Posterior cingulate gyrus (tissue), 11 donors: ENCODE measurements around the gene OR2A12.
"Not testable (repeated sequence)": the region's sequence is repeated elsewhere in the genome, so short reads cannot be mapped to it uniquely, and the experiment has no call there.

Experiments used
- DNase-seq, 10 donors: peaks; one replicate each; pipeline versions ENCODE4 v3.0.0 to v3.0.0-alpha.2; 2020 to 2021; ENCODE audit warnings: mixed read lengths in 3 of 10
- intact Hi-C: fragments of 100-400 bp; cut with DNase I; formaldehyde crosslinking; loops from one replicate; pipeline ENCODE4 v1.15.1; 2023

The OR2A12 gene

GRCh38 chr7:144113651-144114050, 27.6 kb downstream of the OR2A12 start:
- intact Hi-C loops: no loop called here
- DNase-seq: no peak

DNA sequence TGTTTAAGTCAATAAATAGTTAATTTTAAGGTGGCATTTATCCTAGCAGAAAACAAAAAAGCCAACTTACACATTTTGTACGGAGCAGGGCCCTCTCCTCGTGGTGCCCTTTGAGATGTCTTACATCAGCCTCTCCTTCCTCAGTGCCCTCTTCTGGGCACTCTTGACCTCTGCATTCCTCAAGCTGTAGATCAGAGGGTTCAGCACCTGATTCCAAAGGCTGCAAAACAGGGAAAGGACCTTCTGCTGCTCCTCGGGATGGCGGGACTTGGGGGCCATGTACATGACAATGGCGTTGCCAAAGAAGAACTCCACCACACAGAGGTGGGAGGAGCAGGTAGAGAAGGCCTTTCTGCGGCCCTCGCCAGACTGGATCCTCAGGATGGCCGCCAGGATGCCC, 32.3 kb downstream of the OR2A12 start:
- intact Hi-C loops: no loop called here
- no peak for DNase-seq

DNA sequence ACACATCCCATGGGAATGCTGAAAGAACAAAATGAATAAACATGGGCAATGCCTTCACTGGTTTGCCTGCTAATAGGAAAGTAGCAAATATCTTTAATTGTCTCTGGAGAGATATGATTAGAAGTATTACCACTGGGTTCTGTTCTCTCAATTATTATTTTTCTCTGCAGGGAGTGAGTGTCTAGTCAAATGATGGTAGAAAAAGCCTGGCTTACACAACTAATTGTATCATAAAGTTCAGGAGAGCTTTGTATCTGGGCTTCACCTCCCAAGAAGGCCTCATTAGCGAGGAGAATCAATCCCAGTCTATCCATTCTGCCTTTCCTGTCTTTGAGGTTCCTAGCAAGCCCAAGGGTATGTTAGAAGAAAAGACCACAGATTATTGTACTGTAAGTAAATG, 36.8 kb downstream of the OR2A12 start, which contains the start of gene OR2A14:
TSS of gene OR2A14 (plus strand) at position 301 of the 400 bp plus-strand sequence. CDS start 5,937 bp downstream, outside the sequence.
- intact Hi-C loops: no loop called here
- DNase-seq: no peak

- peak in 8 of 10 donors; percentile 42 to 91 (median 72) for DNase-seq
- intact Hi-C loops: no loop called here
Observed at GRCh38 chr7:144127714-144128334, 41.7 kb downstream of the OR2A12 start.

DNA sequence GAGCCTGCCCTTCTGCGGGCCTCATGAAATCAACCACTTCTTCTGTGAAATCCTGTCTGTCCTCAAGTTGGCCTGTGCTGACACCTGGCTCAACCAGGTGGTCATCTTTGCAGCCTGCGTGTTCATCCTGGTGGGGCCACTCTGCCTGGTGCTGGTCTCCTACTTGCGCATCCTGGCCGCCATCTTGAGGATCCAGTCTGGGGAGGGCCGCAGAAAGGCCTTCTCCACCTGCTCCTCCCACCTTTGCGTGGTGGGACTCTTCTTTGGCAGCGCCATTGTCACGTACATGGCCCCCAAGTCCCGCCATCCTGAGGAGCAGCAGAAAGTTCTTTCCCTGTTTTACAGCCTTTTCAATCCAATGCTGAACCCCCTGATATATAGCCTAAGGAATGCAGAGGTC, 43.5 kb downstream of the OR2A12 start:
- intact Hi-C loops, DNase-seq: not testable (repeated sequence)

DNA sequence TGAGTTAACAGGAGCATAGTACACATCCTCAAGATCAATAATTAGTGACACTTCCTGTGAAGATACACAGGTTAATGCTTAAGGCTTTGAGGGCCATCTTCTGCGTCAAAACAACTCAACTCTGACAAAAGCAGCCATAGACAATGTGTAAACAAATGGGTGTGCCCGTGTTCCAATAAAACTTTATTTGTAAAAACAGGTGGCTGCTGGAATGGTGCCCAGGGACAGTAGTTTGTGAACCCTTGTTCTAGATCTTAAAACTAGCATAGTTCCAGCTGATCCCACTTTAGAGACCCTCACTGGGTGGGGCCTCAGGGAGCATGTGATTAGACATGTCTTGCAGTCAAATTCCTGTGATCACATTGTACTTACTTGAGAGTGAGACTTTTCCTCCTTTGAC, 44.7 kb downstream of the OR2A12 start:
- DNase-seq: no peak

DNA sequence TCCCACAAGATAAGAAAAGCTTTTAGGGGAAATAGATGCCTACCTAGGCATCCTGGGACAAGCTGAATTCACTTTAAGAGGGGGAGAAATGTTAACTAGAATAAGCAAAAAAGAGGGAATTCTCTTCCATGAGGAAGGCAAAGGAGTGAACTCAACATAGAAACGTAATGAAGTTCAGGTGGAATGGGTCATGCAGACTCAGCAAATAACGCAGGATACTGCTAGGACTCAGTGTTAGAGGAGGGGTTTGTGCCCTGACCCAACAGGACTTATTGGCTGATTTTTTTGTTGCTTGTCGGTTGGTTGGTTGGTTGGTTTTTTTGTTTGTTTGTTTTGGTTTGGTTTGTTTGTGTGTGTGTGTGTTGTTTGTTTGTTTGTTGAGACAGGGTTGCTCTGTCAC, 46.2 kb downstream of the OR2A12 start:
- no peak for DNase-seq
- intact Hi-C loops: no loop called here

More for the DNA sequence above, 44.7 kb downstream of the OR2A12 start:
- intact Hi-C loops: no loop called here

DNA sequence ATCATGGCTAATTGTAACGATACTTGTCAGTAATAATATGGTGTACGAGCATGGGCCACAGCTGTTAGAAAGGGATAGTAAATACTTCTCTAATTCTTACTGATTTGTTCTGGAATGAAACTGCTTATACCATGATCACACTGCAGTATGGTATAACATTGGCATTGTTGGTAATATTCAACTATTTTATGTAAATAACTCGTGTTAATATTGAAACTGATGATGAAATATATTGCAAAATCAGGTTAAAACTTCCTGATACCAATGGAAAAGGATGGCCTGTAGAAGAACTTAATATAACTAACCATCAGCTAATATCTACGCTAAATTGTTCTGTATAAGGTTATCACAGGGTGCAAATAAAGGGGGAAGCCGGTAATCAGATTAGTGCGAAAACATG, 47.2 kb downstream of the OR2A12 start:
- intact Hi-C loops: no loop called here
- no peak for DNase-seq

DNA sequence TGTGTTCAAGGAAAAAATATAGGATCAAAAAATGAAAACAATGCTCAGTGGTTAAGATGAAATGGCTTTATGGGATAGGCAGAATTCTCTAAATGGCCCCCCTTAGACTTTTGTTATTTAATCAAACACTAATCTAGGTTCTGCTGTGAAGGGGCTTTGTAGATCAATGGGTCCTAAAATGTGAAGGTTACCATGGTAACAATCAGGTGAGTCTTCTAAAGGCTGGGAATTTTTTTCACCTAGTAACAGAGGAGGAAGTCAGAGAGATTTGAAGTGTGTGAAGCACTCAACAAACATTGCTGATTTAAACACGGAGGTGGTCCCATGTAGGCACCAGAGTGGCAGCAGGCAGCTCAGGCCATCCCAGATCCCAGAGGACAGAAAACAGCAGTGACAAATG, 48.0 kb downstream of the OR2A12 start:
- no peak for DNase-seq

GRCh38 chr7:144137501-144137900, 51.4 kb downstream of the OR2A12 start:
- intact Hi-C loops: no loop called here
- DNase-seq: no peak

More for the DNA sequence above, 48.0 kb downstream of the OR2A12 start:
- intact Hi-C loops: no loop called here

- intact Hi-C loops: no loop called here
- DNase-seq: no peak
Observed at GRCh38 chr7:144142187-144142586, 56.1 kb downstream of the OR2A12 start.

DNA sequence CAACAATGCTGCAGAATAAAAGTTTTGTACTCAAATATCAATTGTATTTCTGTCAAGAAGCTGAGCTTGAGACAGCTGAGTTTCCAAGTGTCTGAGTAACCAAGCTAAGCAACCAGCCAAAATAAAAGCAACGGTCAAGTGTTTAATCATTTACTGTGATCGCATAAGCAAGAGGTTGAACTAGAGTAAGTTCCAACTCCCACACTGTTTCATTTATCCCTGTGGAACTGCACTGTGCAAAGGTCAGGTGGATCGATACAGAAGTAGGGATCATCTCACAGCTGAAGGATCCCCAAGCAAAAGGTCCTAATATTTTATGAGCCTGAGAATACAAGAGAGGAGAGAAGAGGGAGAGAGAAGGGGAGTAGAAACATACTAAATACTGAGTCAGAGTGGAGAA, 58.3 kb downstream of the OR2A12 start:
- DNase-seq: no peak
- intact Hi-C loops: no loop called here

DNA sequence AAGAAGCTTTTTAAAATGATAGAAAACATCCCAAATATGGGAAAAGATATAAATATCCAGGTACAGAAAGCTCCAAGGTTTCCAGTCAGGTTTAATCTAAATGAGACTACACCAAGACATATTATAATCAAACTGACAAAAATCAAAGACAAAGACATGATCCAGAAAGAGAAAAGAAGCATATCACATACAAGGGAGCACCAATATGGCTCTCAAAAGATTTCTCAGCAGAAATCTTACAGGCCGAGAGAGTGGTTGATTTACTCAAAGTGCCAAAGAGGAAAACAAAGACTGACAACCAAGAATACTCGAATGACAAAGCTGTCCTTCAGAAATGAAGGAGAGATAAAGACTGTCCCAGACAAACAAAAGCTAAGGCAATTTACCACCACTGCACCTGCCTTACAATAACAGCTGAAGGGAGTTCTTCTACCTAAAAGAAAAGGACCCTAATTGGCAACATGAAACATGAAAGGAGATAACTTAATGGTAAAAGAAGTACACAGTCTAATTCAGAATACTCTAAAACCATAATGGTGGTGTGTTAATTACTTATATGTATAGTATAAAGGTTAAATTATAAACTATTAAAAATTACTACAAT, 62.2 kb downstream of the OR2A12 start:
- no peak for DNase-seq
- intact Hi-C loops: no loop called here
